HG02943 (cell line): Measurements from ENCODE around the gene AGA.

Experiments
- ATAC-seq: cut with Tn5 transposase; IDR thresholded peaks from one replicate; pipeline ENCODE4 v1.9.1; 2021; ENCODE audit warnings: mild to moderate bottlenecking, low read depth, moderate library complexity; ENCODE audit not compliant: unreplicated experiment

AGA gene

DNA sequence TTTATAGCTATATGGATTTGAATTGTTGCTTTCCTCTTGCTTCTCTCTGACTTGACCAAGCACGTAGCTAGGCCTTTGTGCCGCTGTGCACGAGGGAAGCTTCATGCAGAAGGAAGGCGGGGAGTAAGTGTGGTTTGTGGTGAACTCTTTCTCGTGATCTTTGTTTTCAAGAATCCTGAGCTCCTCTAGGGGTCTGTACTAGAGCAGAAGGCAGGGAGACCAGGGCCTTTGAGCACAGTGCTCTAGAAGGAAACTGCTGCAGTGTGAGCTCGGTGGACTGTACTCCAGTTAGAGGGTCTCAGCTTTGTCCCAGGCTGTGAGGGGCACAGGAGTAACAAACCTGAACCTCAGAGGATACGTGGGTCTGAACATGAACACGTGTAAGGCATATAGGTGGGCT is 49.0 kb downstream of the AGA start:
- ATAC-seq, result no peak

DNA sequence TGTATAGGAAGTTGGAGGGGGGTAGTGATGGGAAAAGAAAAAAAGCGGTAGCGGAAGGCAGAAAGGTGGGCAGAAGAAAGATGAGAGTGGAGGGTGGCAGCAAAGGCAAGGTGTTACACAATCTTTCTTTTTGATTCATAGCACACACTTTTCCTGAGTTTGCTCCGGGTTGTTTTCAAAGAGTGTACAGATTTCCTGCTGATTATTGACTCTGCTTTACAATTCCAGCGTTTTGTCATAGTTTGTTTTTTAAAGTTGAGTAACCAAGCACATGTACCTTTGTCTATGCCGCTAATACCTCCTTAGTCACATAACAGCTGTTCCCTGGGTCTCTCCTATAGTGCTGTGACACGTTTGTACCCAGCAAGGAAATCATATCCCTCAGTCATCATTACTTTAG is 50.3 kb downstream of the AGA start:
- no peak for ATAC-seq

DNA sequence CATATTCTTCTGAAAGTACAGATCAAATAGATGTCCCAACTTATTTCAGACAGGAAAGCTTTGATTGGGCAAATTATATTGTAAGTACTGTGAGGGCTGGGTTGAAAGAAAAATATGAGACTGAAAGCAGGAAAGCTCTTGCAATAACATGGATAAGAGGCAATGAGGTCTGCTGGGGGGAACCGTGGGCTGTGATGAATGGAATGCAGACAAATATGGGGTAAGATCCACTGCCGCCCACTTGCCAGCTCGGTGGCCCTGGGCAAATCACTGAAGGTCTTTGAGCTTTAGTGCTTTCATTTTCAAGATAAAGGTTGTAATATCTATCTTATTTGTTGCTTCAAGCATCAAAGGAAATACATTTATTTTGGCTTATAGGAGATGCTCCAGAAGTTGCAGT is 51.0 kb downstream of the AGA start:
- ATAC-seq, result no peak

DNA sequence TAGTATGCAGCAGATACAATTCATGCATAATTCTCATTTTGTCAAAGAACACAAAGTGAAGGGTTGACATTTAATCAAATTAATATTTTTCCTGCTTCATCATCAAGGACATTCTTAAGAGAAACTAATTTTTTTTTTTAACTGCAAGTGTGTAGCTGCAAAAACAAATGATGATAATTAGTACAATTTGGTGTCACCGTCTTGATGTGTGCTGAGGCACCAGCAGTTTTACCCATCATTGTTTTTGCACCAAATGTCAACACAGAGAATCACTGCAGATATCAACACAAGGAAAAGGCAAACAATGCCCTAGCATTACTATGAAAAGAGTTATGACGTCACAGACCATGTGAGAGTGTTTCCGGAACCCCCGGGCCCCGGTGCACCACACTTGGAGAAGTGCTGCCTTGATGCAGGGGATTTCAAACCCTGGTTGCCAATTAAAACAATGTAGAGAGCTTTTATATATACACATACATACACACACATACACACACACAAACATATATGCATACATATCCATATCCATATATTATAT is 55.9 kb downstream of the AGA start:
- ATAC-seq, result no peak

DNA sequence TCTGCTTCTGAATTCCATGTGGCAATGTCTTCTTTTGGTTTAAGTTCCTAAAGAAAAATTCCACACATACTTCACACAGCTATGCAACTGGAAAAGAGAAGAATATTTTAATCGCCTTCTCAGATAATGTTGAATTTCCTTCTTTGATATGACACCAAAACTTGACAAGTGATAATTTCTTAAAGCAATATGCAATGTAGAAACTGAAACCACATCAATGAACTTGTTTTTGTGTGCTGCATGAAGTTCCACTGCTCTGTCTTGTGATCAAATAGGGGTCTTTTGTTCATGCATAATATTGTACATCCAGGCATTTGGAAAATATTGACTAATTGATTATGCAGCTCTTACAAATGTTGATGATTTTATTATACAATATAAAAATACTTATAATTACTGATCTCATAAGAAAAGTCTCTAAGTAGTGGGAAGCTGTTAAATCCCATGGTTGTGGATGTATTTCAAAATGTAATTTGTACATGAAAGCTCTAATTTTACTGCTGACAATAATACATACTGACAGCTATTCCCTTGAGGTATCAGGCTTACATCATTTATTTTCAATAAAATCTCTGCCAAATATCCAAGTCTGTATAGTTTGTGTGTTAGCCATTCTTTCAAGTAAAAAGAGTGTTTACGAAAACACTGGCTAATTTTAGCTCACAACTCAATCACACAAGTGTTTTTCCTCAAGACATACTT is 56.5 kb downstream of the AGA start:
- ATAC-seq, result no peak

DNA sequence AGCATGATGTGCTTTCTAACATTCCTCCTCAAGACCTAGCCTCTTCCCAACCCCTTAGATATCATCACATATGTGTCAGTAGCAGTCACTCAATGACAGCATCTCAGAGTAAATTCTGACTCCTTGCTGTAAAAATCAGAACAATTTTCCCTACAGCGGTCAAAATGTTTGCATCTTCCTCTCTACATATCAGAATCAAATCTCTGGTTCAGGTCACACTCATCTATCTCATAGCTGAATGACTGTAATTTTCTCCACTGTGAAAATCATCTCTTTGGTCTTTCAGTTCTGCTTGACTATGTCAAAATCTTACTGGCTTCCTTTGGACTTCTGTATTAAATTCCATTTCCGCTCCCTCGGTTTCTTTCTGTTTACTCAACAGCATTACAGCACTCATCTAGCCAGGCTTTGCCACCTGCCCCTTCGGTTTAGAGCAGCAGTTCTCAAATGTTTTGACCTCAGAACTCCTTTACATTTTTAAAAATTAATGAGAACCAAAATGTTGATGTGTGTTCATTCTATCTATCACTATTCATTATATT is 57.3 kb downstream of the AGA start:
- no peak for ATAC-seq

DNA sequence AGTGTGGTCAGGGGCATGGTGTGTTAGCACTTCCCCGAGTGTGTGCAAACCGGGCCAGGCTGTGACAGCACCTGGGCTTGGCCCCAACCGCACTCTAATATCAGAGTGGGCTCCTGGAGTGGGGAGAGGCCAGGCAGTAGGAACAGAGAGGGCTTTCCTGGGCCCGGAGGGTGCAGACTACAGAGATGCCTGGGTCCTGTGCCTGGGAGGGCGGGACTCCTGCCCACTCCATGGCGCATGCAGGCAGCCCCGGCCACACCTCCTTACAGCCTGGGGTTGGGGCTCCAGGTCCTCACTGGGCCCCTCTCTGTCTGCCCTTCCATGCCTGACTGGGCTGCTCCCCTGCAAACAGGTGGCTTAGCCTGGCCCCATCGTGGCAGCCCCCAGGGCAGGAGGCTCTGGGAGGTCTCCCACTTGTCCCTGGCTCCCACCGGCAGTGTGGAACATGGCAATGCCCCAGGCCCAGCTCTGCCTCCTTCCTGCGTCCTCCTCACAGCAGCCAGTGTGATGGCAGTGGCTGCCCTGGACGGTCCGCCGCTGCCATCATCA is 60.4 kb downstream of the AGA start:
- no peak for ATAC-seq
